22Rv1 (cell line): Measurements from ENCODE around the gene HLA-DRB1.
"Not testable (repeated sequence)": the region's sequence is repeated elsewhere in the genome, so short reads cannot be mapped to it uniquely, and the experiment has no call there.

Source experiments
- H3K27ac ChIP-seq: fragments of 450-650 bp; 2 replicates; pipeline ENCODE4 v1.5.1; 2017
- ZFX ChIP-seq: fragments of 450-650 bp; IDR thresholded peaks from 2 replicates; pipeline ENCODE4 v1.6.1; 2017; ENCODE audit warnings: antibody characterized with exemption, borderline replicate concordance
- TF ChIP-seq, protein P1 (sequence below): fragments of 450-650 bp; IDR thresholded peaks from 2 replicates; pipeline ENCODE4 v1.5.1; 2017; ENCODE audit warnings: mild to moderate bottlenecking

Gene HLA-DRB1

DNA sequence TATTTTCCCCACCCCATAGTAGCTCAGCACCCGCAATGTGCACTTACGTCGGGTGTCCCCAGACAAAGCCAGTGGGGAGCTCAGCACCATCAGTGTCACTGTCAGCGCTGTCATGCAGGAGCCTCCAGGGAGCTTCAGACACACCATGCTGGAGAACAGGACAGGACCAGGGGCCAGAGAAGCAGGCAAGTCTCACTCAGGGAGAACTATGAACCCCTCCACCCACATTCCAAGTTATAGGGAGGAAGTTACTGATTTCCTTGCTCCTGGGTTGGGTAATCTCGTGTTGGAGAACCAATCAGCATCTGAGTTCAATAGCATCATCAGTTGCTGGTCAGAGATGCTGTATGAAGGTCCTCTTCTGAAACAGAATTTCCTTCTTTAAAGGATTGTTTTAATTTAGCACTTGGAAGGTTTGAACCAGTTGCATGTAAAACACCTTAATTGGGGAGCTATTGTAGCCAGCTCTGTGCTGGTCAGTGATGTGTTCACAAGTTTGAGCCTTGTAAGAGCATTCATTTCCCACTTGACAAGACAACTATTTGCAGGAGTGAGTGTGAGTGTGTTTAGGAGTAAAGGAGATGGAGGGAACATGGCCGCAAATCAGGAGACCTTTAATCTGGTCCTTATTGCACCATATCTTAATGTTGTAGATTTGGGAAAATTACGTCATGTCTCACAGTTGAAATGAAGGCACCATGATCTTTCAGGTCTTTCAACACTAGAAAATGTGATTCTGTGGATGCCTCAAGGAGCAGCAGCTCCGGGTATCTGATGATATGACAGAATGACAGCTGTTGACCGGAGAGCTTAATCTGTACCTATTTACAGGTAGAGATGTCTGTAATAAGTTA, at the start of gene HLA-DRB1:
Gene HLA-DRB1, minus strand, starts transcription at position 253 of the 854 bp plus-strand sequence. Its CDS starts 106 bp downstream, at position 147.
- no peak within 1 kb of the TSS for H3K27ac ChIP-seq
- TF ChIP-seq, protein P1, sequence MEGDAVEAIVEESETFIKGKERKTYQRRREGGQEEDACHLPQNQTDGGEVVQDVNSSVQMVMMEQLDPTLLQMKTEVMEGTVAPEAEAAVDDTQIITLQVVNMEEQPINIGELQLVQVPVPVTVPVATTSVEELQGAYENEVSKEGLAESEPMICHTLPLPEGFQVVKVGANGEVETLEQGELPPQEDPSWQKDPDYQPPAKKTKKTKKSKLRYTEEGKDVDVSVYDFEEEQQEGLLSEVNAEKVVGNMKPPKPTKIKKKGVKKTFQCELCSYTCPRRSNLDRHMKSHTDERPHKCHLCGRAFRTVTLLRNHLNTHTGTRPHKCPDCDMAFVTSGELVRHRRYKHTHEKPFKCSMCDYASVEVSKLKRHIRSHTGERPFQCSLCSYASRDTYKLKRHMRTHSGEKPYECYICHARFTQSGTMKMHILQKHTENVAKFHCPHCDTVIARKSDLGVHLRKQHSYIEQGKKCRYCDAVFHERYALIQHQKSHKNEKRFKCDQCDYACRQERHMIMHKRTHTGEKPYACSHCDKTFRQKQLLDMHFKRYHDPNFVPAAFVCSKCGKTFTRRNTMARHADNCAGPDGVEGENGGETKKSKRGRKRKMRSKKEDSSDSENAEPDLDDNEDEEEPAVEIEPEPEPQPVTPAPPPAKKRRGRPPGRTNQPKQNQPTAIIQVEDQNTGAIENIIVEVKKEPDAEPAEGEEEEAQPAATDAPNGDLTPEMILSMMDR, result no peak
- TF ChIP-seq ZFX, result no peak

DNA sequence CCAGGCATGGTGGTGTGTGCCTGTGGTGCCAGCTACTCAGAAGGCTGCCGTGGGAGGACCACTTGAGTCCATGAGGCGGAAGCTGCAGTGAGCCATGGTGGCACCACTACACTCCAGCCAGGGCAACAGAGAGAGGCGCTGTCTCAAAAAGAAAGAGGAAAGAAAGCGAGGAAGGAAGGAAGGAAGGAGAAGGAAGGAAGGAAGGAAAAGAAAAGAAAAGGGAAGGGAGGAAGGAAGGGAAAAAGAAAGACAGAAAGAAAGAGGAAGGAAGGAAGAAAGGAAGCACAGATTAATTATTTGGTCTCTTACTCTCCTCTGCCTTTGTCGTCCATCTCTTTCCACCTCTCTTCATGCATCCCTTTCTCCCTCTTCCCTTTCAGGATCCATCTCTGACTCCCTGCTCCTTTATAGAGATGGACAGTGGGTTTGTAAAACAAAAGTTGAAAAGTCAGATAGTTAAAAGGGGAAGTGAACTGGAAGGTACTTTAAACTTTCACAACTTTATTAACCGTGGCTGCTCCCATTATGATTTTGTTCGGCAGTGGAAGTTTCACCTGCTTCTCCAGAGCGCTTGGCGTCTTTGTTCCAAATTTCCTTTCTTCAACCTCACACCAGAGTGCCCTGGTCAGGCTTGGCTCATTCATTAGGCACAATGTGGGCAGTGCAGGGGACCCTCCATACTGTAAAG, 49.0 kb upstream of the HLA-DRB1 start:
- no peak for TF ChIP-seq ZFX
- TF ChIP-seq, protein P1, result no peak
- no peak overlapping the region for H3K27ac ChIP-seq

DNA sequence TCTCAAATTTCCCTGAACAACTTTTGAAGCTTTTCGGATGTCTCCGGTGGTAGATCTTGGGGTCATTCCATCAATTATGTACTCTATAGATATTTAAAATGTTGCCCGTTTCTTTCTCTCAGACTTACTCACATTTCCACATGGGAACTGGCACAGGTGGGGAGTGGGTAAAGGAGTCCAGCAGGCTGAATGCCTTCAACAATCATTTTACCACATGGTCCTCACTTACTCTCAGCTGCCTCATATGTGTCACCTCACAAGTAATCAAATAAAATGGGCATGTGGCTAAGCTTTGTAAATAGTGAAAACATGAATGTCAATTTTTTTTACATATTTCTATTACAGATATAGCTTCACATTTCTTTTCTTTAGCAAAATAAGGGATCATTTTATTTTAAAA, 48.2 kb upstream of the HLA-DRB1 start:
- H3K27ac ChIP-seq, result no peak overlapping the region
- TF ChIP-seq, protein P1, result no peak
- no peak for TF ChIP-seq ZFX

DNA sequence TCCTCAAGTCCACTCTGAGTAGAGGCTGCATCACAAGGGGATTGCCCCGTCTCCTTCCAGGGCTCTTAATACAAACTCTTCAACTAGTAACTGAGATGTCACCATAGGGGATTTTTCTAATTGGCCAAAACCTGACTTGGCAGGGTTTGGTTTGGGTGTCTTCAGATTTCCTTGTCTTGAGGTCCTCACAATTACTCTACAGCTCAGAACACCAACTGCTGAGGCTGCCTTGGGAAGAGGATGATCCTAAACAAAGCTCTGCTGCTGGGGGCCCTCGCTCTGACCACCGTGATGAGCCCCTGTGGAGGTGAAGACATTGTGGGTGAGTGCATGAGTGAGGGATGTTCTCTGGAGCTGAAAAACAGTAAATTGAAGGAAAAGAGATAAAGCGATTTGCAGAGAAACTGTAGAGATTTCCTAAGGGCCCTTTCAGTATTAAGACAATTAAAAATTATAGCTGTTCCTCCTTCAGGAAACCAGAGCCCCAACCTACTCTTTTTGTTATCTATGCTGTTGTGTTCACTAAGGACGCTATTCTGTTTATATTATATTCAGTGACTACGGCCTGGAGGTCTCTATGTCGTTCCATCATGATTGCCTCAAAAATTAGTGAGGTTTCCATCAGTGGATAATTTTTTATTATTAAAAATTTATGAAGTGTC, 47.7 kb upstream of the HLA-DRB1 start, which contains the start of gene HLA-DQA1:
Gene HLA-DQA1, plus strand, starts transcription at position 188 of the 662 bp plus-strand sequence. Its CDS starts 53 bp downstream, at position 241.
- no peak for TF ChIP-seq ZFX
- TF ChIP-seq, protein P1, result no peak
- H3K27ac ChIP-seq, result no peak within 1 kb of the TSS

DNA sequence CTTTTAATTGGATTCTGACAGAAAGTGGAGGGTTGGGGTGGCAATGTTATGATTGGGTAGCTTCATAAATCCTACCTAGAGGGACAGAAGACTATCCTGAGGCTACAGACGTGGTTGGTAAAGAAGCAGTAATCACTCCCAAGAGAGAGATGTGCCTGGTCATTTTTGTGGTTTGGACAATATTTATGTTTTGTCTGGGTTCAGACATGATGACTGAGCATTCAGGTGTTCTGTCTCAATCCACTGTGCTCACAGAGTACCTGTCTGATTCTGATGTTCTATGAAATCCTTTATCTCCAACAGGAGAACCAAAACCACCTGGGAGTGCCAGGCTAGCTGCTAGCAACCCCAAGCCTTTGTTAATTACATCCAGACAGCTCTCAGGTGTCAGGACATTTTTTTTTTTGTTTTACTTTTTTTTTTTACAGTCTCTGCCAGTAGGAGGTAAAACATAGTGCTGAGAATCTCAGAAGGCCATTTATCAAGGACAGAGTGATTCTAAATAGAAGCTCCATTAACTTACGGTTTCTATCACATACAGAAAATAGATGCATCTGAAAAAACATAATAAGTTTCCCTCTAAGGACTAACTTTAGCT, 46.0 kb upstream of the HLA-DRB1 start:
- H3K27ac ChIP-seq, result no peak overlapping the region

DNA sequence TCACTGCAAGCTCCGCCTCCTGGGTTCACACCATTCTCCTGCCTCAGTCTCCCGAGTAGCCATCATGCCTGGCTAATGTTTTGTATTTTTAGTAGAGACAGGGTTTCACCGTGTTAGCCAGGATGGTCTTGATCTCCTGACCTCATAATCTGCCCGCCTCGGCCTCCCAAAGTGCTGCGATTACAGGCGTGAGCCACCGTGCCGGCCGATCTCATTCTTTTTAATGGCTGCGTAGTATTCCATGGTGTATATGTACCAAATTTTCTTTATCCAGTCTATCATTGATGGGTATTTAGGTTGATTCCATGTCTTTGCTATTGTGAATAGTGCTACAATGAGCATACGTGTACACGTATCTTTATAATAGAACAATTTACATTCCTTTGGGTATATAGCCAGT, 40.1 kb upstream of the HLA-DRB1 start:
- H3K27ac ChIP-seq, result not testable (repeated sequence)

More for the DNA sequence above, 46.0 kb upstream of the HLA-DRB1 start:
- TF ChIP-seq ZFX, result no peak
- TF ChIP-seq, protein P1, result no peak

DNA sequence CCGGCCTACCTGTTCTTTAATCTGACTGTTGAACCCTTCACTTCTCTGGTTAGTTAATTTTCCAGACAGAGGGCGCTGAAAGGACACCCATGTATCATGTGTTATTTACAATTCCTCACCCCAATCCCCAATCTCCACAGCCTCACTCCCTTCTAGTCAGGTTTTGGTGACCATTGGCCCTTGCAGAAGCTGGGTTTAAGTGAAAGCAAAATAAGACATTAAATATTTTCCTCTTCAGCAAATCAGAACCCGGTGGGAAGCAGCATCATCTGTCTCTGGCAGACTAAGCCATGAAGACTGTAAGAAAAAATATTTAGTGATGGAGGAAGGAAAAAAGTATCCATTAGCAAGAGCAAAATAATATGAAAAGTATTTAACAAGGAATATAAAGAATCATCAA, 38.2 kb upstream of the HLA-DRB1 start:
- no peak overlapping the region for H3K27ac ChIP-seq
- TF ChIP-seq, protein P1, result no peak
- TF ChIP-seq ZFX, result no peak
